ENCODE data around the gene EYA2. TPM values are rescaled to one million over a fixed set of nuclear protein-coding genes. Genes with fewer than 3 reads are reported as not detected.
A peak's percentile ranks its signal among the peaks of the same experiment; 100 is the strongest.

The EYA2 gene
- total and polyA plus RNA-seq, 2 donors from 2014 or later, result 2.6 to 7.9 TPM

DNA sequence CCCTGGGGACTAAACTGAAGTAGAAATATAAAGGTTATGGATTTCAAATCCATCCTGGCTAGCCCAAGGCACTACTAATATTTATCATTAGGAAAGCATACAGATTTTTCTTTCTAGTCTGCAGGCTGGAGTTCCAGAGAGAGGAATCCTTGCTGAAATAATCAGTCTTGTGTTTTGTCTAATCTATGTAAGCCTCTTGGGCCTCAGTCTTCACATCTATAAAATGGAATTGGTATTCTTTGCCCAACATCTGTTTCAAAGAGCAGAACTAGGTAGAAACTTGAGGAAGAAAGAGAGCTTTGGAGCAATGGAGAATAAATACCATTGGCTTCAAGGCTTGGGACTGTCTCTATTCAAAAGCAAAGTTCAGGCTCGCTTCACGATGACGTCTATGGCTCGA lies 249.8 kb downstream of the EYA2 start:
- FAIRE-seq (no peak), DNase-seq (no peak)
- Histone ChIP-seq H3K36me3 (ENCODE audit: control insufficient read depth in 2 of 3, insufficient read depth in 3 of 3, low read length in 3 of 3) (no peaks in the 10 kb centered on the region), H3K4me3 (ENCODE audit: low read length in 3 of 3) (no peak overlapping the region), H3K9me3 (ENCODE audit: control insufficient read depth in 2 of 3, insufficient read depth in 1 of 3, low read length in 3 of 3) (peaks cover 0 to 3% (median 0%) of the 10 kb centered on the region in 3 donors), H3K9ac (ENCODE audit: low read length in 3 of 3) (no peak overlapping the region), H3K27ac (ENCODE audit: low read depth in 2 of 2, low read length in 2 of 2) (no peak overlapping the region), H3K4me1 (ENCODE audit: control insufficient read depth in 2 of 3, insufficient read depth in 2 of 3, low read depth in 1 of 3, low read length in 3 of 3) (no peaks in the 10 kb centered on the region), H3K27me3 (ENCODE audit: control insufficient read depth, insufficient read depth, low read length) (no peaks in the 10 kb centered on the region)
- intact Hi-C loops (cut with DNase I), result no loop called here
- no peak for TF ChIP-seq CTCF (IDR thresholded peaks at IDR 0.05; ENCODE audit: borderline replicate concordance, extremely low read depth, insufficient read depth)

DNA sequence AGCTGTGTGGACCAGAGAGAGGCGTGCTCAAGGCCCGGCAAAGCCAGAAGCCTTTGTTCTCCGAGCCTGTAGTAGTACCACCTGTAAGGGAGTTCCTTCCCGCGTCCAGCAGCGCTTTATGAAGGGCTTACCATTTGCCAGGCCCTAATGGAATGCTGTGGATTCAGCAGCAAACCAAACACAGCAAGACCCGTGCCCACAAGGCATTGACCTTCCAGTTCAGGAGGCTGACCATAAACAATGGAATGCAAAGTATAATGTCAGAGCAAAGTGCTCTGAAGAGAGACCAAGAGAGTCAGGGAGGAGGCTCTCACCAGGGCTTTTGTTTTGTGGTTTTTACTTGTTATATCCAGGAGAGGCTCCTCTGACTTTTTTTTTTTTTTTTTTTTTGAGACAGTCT lies 252.0 kb downstream of the EYA2 start:
- Histone ChIP-seq H3K27ac (ENCODE audit: low read depth in 2 of 2, low read length in 2 of 2) (no peak overlapping the region), H3K36me3 (ENCODE audit: control insufficient read depth in 2 of 3, insufficient read depth in 3 of 3, low read length in 3 of 3) (no peaks in the 10 kb centered on the region), H3K4me1 (ENCODE audit: control insufficient read depth in 2 of 3, insufficient read depth in 2 of 3, low read depth in 1 of 3, low read length in 3 of 3) (no peaks in the 10 kb centered on the region), H3K9me3 (ENCODE audit: control insufficient read depth in 2 of 3, insufficient read depth in 1 of 3, low read length in 3 of 3) (no peaks in the 10 kb centered on the region), H3K27me3 (ENCODE audit: control insufficient read depth, insufficient read depth, low read length) (no peaks in the 10 kb centered on the region), H3K4me3 (ENCODE audit: low read length in 3 of 3) (no peak overlapping the region), H3K9ac (ENCODE audit: low read length in 3 of 3) (no peak overlapping the region)
- DNase-seq, result peak in 2 of 5 donors; percentile 42 to 50
- no peak for FAIRE-seq
- no peak for TF ChIP-seq CTCF (IDR thresholded peaks at IDR 0.05; ENCODE audit: borderline replicate concordance, extremely low read depth, insufficient read depth)
- intact Hi-C loops (cut with DNase I), result no loop called here

- no peak for TF ChIP-seq CTCF (IDR thresholded peaks at IDR 0.05; ENCODE audit: borderline replicate concordance, extremely low read depth, insufficient read depth)
- H3K4me3 ChIP-seq (ENCODE audit: low read length in 3 of 3), result no peak overlapping the region
- intact Hi-C loops (cut with DNase I), result no loop called here
Measured at GRCh38 chr20:47148059-47148458, 253.4 kb downstream of the EYA2 start.

DNA sequence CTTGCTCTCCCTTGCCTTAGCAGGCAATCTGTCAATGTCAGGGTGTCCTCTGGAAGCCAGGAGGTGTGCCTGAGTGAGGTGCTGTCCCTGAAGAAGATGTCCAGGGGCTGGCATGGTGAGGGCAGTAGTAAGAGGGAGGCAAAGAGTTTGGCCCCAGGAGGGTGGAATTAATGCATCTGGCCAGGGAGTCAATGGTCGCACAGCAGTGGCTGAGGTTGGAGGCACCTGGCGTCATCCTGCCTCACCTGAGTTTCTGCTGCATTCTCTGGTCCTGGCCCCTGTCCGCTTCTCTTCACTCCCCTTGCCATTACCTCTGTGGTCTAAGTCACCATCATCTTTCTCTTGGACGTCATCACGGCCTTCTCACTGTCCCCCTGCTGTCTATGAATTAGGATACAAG lies 255.3 kb downstream of the EYA2 start:
- FAIRE-seq, result no peak
- no peaks in the 10 kb centered on the region for H3K36me3 ChIP-seq (ENCODE audit: control insufficient read depth in 2 of 3, insufficient read depth in 3 of 3, low read length in 3 of 3)
- H3K9ac ChIP-seq (ENCODE audit: low read length in 3 of 3), result no peak overlapping the region
- no peaks in the 10 kb centered on the region for H3K9me3 ChIP-seq (ENCODE audit: control insufficient read depth in 2 of 3, insufficient read depth in 1 of 3, low read length in 3 of 3)
- H3K27ac ChIP-seq (ENCODE audit: low read depth in 2 of 2, low read length in 2 of 2), result no peak overlapping the region
- H3K4me3 ChIP-seq (ENCODE audit: low read length in 3 of 3), result no peak overlapping the region
- no peaks in the 10 kb centered on the region for H3K27me3 ChIP-seq (ENCODE audit: control insufficient read depth, insufficient read depth, low read length)
- no peaks in the 10 kb centered on the region for H3K4me1 ChIP-seq (ENCODE audit: control insufficient read depth in 2 of 3, insufficient read depth in 2 of 3, low read depth in 1 of 3, low read length in 3 of 3)
- DNase-seq, result no peak
- no peak for TF ChIP-seq CTCF (IDR thresholded peaks at IDR 0.05; ENCODE audit: borderline replicate concordance, extremely low read depth, insufficient read depth)
- intact Hi-C loops (cut with DNase I), result loop anchor here (10.0 kb wide), 1 partner anchor 395 kb away; no protein-coding TSS in a partner anchor

More at GRCh38 chr20:47148059-47148458, 253.4 kb downstream of the EYA2 start:
- Histone ChIP-seq H3K36me3 (ENCODE audit: control insufficient read depth in 2 of 3, insufficient read depth in 3 of 3, low read length in 3 of 3) (no peaks in the 10 kb centered on the region), H3K9me3 (ENCODE audit: control insufficient read depth in 2 of 3, insufficient read depth in 1 of 3, low read length in 3 of 3) (no peaks in the 10 kb centered on the region), H3K9ac (ENCODE audit: low read length in 3 of 3) (no peak overlapping the region), H3K27me3 (ENCODE audit: control insufficient read depth, insufficient read depth, low read length) (no peaks in the 10 kb centered on the region), H3K4me1 (ENCODE audit: control insufficient read depth in 2 of 3, insufficient read depth in 2 of 3, low read depth in 1 of 3, low read length in 3 of 3) (no peaks in the 10 kb centered on the region), H3K27ac (ENCODE audit: low read depth in 2 of 2, low read length in 2 of 2) (no peak overlapping the region)
- FAIRE-seq, result no peak
- DNase-seq, result no peak

Measured in kidney (tissue), 14 donors.